Motor neuron (in vitro differentiated cells): ENCODE results near the gene ODC1. TPM values are rescaled to one million over a fixed set of nuclear protein-coding genes. Genes with fewer than 3 reads are reported as not detected.
"Not testable (repeated sequence)": the region's sequence is repeated elsewhere in the genome, so short reads cannot be mapped to it uniquely, and the experiment has no call there.

Source experiments
- ATAC-seq, 8 experiments: fragments of 200-7000 bp; cut with Tn5 transposase; replicated peaks in 6 of 8; 2 replicates each; pipeline ENCODE4 v1.8.0; 2021; ENCODE audit warnings: mild to moderate bottlenecking in 8 of 8, moderate library complexity in 8 of 8
- H3K27ac ChIP-seq, 2 donors: fragments of 250-450 bp; sonication (Bioruptor Pico); 2 replicates each; pipeline ENCODE4 v1.9.0; 2021; ENCODE audit warnings: antibody characterized with exemption in 2 of 2, mild to moderate bottlenecking in 2 of 2, moderate library complexity in 1 of 2
- H3K4me1 ChIP-seq, 2 donors: fragments of 250-450 bp; sonication (Bioruptor Pico); replicated peaks in 1 of 2; 2 replicates each; pipeline ENCODE4 v1.6.1; 2021; ENCODE audit warnings: antibody characterized with exemption in 2 of 2, mild to moderate bottlenecking in 2 of 2, moderate library complexity in 1 of 2
- H3K4me3 ChIP-seq, 5 donors: fragments of 250-450 bp; sonication (Bioruptor Pico); 2 replicates each; pipeline ENCODE4 v1.9.0; 2021; ENCODE audit warnings: antibody characterized with exemption in 5 of 5, mild to moderate bottlenecking in 5 of 5, moderate library complexity in 4 of 5
- WGBS, 10 experiments: fragments of 450-650 bp; shearing (Covaris generic); methylation state at CpG; one replicate each; pipeline ENCODE4 v1.0.0; 2022; 5-methylcytosine and 5-hydroxymethylcytosine counted together
- in situ Hi-C, 9 experiments: fragments of 400-800 bp; cut with MboI; loops; one replicate each; pipeline ENCODE4 v1.15.0; 2021; ENCODE audit warnings: low sequenced_read_pairs in 9 of 9, low pct_unique_long_range_greater_than_20kb in 2 of 9; ENCODE audit not compliant: unreplicated experiment in 9 of 9
- total RNA-seq, 8 experiments: library from RNA; unstranded; fragments of 300-600 nt; gene quantifications; 2 replicates each; pipeline versions ENCODE4 v1.2.3 to v1.2.4, GENCODE V29; 2022

Gene ODC1
- total RNA-seq, 8 experiments from 2014 or later, result 44.7 to 401 (median 283) TPM

DNA sequence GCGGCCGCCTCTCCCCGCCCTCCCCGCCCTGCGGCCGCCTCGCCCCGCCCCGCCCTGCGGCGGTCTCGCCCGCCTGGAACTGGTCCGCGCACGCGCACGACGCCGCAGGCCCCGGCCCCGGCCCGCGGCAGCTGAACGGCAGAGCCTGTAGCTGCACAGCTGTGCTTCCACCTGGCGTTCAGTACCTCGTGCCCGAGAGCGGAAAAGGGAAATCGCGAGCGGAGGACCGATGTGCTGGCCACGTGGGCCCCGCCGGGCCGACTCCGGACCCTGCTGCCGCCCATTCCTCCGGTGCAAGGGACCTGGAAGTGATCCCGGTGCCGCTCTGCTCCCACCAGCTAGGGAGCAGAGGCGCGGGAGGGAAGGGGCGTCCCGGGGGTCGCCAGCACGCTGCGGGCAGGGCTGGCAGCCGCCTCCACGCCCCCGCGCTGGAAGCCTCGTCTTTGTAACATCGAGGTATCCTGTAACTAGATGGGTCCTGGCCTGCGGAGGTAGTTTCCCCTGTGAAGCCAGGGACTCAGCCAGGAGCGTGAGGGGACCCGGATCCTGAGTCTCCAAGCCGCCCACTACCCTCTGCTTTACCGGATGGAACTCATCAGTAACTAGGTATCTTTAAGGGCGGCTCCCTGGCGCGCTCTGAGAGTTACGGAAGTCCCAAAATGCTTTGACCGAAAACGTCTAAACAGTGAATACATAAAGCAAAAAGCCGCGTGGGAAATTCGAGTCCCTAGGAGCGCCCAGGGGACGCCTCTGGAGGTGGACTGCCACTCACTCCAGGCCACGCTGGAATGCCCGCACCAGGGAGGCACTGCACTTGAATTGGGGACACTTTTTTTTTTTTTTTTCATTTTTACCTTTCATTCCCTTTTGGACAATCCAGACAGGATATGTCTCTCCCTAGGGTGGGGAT is 704 bp upstream of the ODC1 start:
- 0 to 20% (median 0%) methylated on average over 1 to 17 of the region's 73 CpGs; no CpG with 5 or more reads in 5 of the 10 experiments for WGBS, 10 experiments
- in situ Hi-C loops, result loop anchor here in 1 of 9 experiments (25.0 kb wide), 1 partner anchor 637 kb away; no protein-coding TSS in a partner anchor
- H3K4me3 ChIP-seq, result peak overlapping the region; percentile 78 to 99 (median 93)
- peaks cover 14 to 20% of the 10 kb centered on the region in 2 donors for H3K4me1 ChIP-seq
- peak overlapping the region; percentile 86 for H3K27ac ChIP-seq
- peak; percentile 55 to 78 (median 73) for ATAC-seq

DNA sequence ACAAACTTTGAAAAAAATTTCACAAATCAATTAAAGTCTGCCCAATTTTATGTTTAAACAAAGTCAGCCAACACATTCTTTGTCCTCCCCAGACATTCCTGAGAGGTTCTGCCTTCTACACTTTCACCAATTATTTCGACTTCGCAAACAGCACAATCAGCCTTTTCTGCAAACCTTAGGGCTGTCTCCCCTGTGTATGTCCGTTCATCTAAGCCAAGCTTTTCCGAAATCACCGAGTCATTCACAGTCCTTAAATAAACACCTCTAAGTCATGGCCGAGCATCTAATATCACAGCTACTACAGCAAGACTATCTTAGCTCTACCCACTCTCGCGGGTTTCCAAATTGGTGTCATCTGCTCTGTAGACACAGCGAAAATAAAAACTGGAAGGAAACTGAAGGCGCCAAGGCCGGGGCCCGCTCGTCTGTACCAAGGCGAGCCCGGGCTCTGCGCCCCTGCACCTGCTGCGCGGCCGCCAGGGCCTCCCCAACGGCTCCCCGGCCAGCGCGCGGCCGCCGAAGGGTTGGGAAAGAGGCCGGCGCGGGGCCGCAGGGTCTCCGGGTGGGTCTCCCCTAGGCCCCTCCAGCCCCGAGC is 730 bp downstream of the ODC1 start:
- peak overlapping the region; percentile 97 to 98 for H3K27ac ChIP-seq
- 0 to 63% (median 3%) methylated on average over 2 to 11 of the region's 32 CpGs for WGBS, 10 experiments
- peaks cover 14 to 20% of the 10 kb centered on the region in 2 donors for H3K4me1 ChIP-seq
- in situ Hi-C loops, result loop anchor here in 1 of 9 experiments (25.0 kb wide), 1 partner anchor 635 kb away; no protein-coding TSS in a partner anchor
- ATAC-seq, result peak in 4 of 8 experiments; percentile 3 to 29 (median 12)
- peak overlapping the region; percentile 78 to 99 (median 93) for H3K4me3 ChIP-seq

DNA sequence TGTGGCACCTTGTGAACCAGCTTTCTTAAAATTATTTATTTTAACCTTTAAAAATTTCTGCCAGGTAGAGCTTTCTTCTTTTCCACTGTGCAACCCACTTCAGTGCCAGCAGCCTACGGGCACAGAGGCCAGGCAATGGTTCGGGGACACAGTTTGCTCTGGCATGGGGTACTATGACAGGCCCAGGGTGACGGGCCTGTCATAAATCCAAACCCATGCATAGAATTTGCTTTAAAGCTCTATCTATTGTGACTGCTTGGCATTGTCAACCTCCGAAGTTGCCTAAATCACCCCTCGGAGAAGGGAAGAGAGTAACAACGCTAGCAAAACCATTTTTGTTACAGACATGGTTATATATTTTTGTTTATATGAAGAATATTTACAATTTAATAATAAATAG is 1.5 kb downstream of the ODC1 start:
- peak overlapping the region; percentile 78 to 99 (median 93) for H3K4me3 ChIP-seq
- in situ Hi-C loops, result loop anchor here in 1 of 9 experiments (25.0 kb wide), 1 partner anchor 634 kb away; no protein-coding TSS in a partner anchor
- no peak overlapping the region for H3K27ac ChIP-seq
- ATAC-seq, result no peak
- WGBS, 10 experiments, result 0 to 96% (median 38%) methylated on average over 1 to 5 of the region's 6 CpGs; no CpG with 5 or more reads in 2 of the 10 experiments
- H3K4me1 ChIP-seq, result peaks cover 14 to 20% of the 10 kb centered on the region in 2 donors

DNA sequence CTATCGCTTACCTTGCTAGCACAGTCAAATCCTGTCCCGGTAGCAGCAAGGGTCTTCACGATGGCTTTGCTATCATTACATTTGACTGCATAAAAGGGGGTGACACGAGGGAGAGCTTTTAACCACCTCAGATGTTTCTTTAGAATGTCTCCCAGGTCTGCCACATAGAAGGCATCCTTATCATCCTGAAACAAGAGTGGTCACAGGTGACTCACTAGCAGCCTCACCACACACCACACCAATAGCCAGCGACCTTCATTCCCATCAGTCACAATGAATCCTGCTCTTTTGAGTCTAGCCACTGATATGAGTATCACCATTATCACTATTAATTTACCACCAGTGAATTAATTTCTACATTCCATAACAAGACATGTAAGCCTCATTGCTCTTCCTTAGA is 3.7 kb downstream of the ODC1 start:
- in situ Hi-C loops, result loop anchor here in 1 of 9 experiments (25.0 kb wide), 1 partner anchor 632 kb away; no protein-coding TSS in a partner anchor
- H3K4me1 ChIP-seq, result peaks cover 3 to 10% of the 10 kb centered on the region in 2 donors
- no peak for ATAC-seq
- no peak overlapping the region for H3K27ac ChIP-seq
- H3K4me3 ChIP-seq, result no peak overlapping the region
- 67 to 100% (median 100%) methylated on average over 1 to 5 of the region's 5 CpGs; no CpG with 5 or more reads in 1 of the 10 experiments for WGBS, 10 experiments

DNA sequence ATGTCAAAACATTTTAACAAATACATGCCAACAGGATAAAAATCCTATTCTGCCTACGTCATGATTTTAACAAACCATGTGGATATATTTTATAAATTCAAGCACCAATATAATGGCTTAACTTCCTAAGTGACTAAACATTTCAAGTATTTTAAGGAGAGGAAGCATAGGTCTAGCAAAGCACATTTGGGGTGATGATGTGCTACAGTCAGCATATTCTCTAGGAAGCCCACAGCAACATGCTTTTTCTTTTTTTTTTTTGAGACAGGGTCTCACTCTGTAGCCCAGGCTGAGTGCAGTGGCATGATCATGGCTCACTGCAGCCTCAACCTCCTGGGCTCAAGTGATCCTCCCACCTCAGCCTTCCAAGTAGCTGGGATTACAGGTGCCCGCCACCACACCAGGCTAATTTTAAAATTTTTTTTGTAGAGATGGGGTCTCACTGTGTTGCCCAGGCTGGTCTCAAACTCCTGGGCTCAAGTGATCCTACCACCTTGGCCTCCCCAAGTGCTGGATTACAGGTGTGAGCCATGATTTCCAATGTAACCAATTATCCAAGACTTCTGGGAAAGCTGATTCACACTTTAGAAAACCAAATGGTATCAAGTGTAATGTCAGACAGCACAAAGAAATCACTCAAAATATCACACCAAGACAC is 5.5 kb downstream of the ODC1 start:
- H3K4me1 ChIP-seq, ATAC-seq, H3K27ac ChIP-seq, H3K4me3 ChIP-seq: not testable (repeated sequence)
- in situ Hi-C loops, result loop anchor here in 1 of 9 experiments (25.0 kb wide), 1 partner anchor 630 kb away; no protein-coding TSS in a partner anchor
- 60 to 100% (median 90%) methylated on average over 1 to 2 of the region's 2 CpGs; no CpG with 5 or more reads in 1 of the 10 experiments for WGBS, 10 experiments

DNA sequence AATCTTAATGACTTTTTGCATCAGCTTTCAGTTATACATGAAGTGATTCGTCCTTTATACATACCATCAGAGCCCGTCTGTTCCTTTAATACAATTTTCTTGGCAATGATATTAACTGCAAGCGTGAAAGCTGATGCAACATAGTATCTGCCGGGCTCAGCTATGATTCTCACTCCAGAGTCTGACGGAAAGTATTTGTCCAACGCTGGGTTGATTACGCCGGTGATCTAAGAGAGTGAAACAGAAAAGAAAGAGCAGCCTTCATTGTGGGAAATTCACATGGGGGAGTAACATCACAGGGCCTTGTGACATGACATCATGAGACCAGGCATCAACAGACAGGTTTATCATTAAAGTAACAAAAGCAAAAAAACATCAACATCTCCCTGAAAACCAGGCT is 6.2 kb downstream of the ODC1 start:
- peak in 4 of 8 experiments; percentile 25 to 80 (median 74) for ATAC-seq
- WGBS, 10 experiments, result 75 to 100% (median 89%) methylated on average over 3 to 8 of the region's 8 CpGs; no CpG with 5 or more reads in 4 of the 10 experiments
- Histone ChIP-seq H3K4me1 (peaks cover 3 to 10% of the 10 kb centered on the region in 2 donors), H3K4me3 (no peak overlapping the region), H3K27ac (no peak overlapping the region)
- in situ Hi-C loops, result loop anchor here in 1 of 9 experiments (25.0 kb wide), 1 partner anchor 630 kb away; no protein-coding TSS in a partner anchor

DNA sequence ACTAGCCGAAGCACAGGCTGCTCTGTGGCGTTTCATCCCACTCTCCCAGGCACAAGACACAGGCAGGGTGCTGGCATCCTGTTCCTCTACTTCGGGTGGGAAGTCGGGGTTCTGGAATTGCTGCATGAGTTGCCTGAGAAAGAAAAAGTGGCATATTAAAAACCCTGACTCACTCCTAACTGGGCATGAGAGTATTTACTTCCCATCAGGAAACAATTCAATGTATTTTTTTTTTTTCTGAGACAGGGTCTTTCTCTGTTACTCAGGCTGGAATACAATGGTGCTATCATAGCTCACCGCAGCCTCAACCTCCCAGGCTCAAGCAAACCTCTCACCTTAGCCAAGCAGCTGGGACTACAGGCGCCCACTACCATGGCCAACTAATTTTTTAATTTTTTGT is 7.4 kb downstream of the ODC1 start:
- Histone ChIP-seq H3K4me1 (peaks cover 2 to 10% of the 10 kb centered on the region in 2 donors), H3K27ac (no peak overlapping the region), H3K4me3 (no peak overlapping the region)
- ATAC-seq, result no peak
- in situ Hi-C loops, result loop anchor here in 1 of 9 experiments (25.0 kb wide), 1 partner anchor 628 kb away; no protein-coding TSS in a partner anchor
- 84 to 100% (median 93%) methylated on average over 1 to 5 of the region's 6 CpGs; no CpG with 5 or more reads in 3 of the 10 experiments for WGBS, 10 experiments

DNA sequence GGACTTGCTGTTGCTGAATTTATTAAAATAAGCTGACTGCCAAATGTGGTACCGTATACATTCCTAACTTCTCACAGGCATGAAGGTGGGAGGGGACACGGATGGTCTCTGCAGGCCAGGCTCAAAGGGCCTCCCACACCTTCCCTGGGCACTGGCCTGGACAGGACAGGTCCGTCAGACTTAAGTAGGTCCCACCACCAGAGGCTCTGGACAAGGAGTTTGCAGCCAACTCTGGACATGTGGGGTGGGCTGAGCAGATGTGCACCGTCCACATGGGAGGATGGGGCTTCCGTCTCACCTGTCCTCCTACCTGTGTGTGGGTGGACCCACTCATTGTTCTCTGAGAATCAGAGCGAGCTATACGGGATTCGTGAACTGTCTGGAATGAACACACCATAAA is 8.2 kb downstream of the ODC1 start:
- Histone ChIP-seq H3K4me3 (no peak overlapping the region), H3K27ac (no peak overlapping the region), H3K4me1 (peaks cover 0 to 3% of the 10 kb centered on the region in 2 donors)
- in situ Hi-C loops, result loop anchor here in 3 of 9 experiments (10.0 to 25.0 kb wide), 2 partner anchors 315 to 628 kb away; partner anchors contain the start of gene RRM2 (in 2 of the 3)
- ATAC-seq, result no peak
- 60 to 100% (median 93%) methylated on average over 1 to 6 of the region's 8 CpGs; no CpG with 5 or more reads in 1 of the 10 experiments for WGBS, 10 experiments

DNA sequence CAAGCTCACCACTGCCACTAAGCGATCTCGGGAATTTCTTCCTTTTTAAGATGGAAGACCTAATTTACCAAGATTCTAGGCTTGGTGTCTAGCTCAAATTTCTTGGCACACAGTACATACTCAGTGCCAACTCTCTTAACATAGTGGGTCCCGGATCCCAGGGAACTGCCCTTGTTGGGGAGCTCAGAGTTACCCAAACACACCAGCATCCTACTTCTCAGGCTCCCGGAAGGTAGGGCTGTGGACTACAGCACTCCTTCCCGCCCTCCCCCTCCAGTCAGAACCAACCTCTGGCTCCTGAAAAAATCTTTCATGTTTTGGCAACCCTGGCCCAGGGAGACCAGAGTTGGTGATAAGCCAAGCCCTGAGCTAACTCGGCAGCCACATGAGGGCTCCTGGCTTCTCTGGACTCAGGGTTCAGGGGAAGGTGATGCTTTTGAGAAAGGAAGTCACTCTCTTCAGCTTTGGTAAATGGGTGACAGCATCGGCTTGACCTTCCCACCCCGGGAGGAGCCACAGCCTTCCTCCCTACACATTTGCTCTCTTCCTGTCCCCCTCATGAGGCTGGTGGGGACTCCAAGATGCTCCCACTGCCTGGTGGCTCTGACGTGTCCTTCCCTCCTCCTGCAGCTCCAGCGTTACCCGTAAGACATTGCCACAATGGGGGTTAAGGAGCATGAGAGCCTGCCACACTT is 8.8 kb downstream of the ODC1 start:
- peak in 1 of 8 experiments; percentile 5 for ATAC-seq
- Histone ChIP-seq H3K4me3 (no peak overlapping the region), H3K27ac (no peak overlapping the region), H3K4me1 (peaks cover 0 to 4% of the 10 kb centered on the region in 2 donors)
- in situ Hi-C loops, result loop anchor here in 3 of 9 experiments (10.0 to 25.0 kb wide), 2 partner anchors 315 to 627 kb away; partner anchors contain the start of gene RRM2 (in 2 of the 3)
- WGBS, 10 experiments, result 38 to 100% (median 95%) methylated on average over 1 to 7 of the region's 11 CpGs; no CpG with 5 or more reads in 2 of the 10 experiments

DNA sequence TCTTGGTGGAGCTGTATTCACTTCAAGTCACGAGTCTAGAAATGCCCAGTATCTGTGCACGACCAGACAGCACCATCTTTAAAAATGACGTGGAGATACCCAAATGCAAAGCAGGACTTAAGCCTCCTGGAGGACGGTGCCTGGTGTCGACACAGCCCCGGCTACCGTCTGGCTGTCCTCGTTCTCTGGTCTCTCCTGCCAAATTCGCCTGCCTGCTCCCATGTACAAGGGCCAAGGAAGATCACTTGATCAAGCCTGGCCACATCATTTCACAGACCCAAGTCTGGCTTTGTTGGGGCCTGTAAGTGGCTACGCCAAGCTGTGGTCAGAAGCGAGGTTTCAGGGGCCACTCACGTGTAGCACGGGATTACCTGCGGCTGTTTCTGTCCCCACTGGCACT is 9.4 kb downstream of the ODC1 start:
- Histone ChIP-seq H3K4me1 (peaks cover 0 to 10% of the 10 kb centered on the region in 2 donors), H3K27ac (no peak overlapping the region), H3K4me3 (no peak overlapping the region)
- in situ Hi-C loops, result loop anchor here in 3 of 9 experiments (10.0 to 25.0 kb wide), 2 partner anchors 314 to 626 kb away; partner anchors contain the start of gene RRM2 (in 2 of the 3)
- no peak for ATAC-seq
- 42 to 95% (median 89%) methylated on average over 1 to 12 of the region's 14 CpGs; no CpG with 5 or more reads in 1 of the 10 experiments for WGBS, 10 experiments

DNA sequence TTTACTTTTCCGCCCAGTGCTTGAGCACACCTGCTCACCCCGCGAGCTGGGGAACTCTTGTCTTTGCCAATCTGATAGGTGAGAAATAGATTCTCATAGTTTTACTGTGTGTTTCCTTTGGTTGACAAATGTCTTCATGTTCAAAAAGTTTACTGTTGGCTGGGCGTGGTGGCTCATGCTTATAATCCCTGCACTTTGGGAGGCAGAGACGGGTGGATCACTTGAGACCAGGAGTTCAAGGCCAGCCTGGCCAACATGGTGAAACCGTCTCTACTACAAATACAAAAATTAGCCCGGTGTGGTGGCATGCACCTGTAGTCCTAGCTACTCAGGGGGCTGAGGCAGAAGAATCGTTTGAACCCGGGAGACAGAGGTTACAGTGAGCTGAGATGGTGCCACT is 10.3 kb downstream of the ODC1 start:
- ATAC-seq, result no peak
- Histone ChIP-seq H3K4me3 (no peak overlapping the region), H3K4me1 (peaks cover 3 to 14% of the 10 kb centered on the region in 2 donors), H3K27ac (no peak overlapping the region)
- in situ Hi-C loops, result loop anchor here in 3 of 9 experiments (10.0 to 25.0 kb wide), 2 partner anchors 313 to 626 kb away; partner anchors contain the start of gene RRM2 (in 2 of the 3)
- WGBS, 10 experiments, result 72 to 100% (median 92%) methylated on average over 1 to 7 of the region's 9 CpGs; no CpG with 5 or more reads in 3 of the 10 experiments
